HCT116 (cell line): ENCODE data around the gene ZNF516. TPM values are rescaled to one million over a fixed set of nuclear protein-coding genes. Genes with fewer than 3 reads are reported as not detected.

ENCODE experiments used
- ATAC-seq: fragments of 200-7000 bp; cut with Tn5 transposase; 2 replicates; pipeline ENCODE4 v1.9.1; 2020; ENCODE audit warnings: mild to moderate bottlenecking, moderate library complexity
- BruUV-seq: library from RNA; stranded (reverse); fragments of 400-500 nt; replicated peaks from 2 replicates; lab custom pipeline; 2021; lab: Mats Ljungman, UMichigan
- CTCF ChIA-PET: fragments of 300-600 bp; sonication (Branson Sonifier 250); formaldehyde crosslinking; loops from one replicate; lab custom pipeline; 2021; ENCODE audit warnings: antibody characterized with exemption; lab: Charles Lee
- POLR2A ChIA-PET: fragments of 300-600, 350-600 bp; sonication (Branson Sonifier 250); formaldehyde crosslinking; loops from one replicate; lab custom pipeline; 2021; ENCODE audit warnings: antibody characterized with exemption; lab: Charles Lee
- RAD21 ChIA-PET, 2 experiments: fragments of 300-600 bp; sonication (Branson Sonifier 250); formaldehyde crosslinking; loops; one replicate each; lab custom pipeline; 2023; ENCODE audit warnings: low total read pairs in 2 of 2; ENCODE audit not compliant: uncharacterized antibody in 2 of 2, unreplicated experiment in 2 of 2, low non-redundant PET in 1 of 2; lab: Charles Lee
- DNase-seq: peaks from one replicate; pipeline ENCODE4 v3.0.0-alpha.2; 2010; ENCODE audit warnings: low read depth, low spot score
- H2AFZ ChIP-seq: fragments of 200-600 bp; shearing (Covaris generic), sonication (generic); 2 replicates; pipeline ENCODE4 v1.6.1; 2017; ENCODE audit warnings: low read depth, mixed run types, mixed read lengths, antibody characterized with exemption, low read length; ENCODE audit not compliant: poor library complexity, severe bottlenecking
- H3K27ac ChIP-seq: 2 replicates; pipeline ENCODE4 v1.5.1; 2012; ENCODE audit warnings: low read depth, low read length
- H3K27me3 ChIP-seq: fragments of 200-600 bp; sonication (generic); 2 replicates; pipeline ENCODE4 v1.6.1; 2016; ENCODE audit warnings: mixed run types, low read length, mixed read lengths; ENCODE audit not compliant: insufficient read depth
- H3K36me3 ChIP-seq, 2 experiments: fragments of 200-500 bp in 1 of 2; fragments of 200-600 bp in 1 of 2; sonication (Bioruptor generic) in 1 of 2; sonication (generic) in 1 of 2; 2 replicates each; pipeline versions ENCODE4 v1.5.1 to v1.6.1; 2014 to 2016; ENCODE audit warnings: low read length in 2 of 2, inconsistent platforms in 1 of 2, mixed read lengths in 1 of 2, mixed run types in 1 of 2; ENCODE audit not compliant: insufficient read depth in 2 of 2, control insufficient read depth in 1 of 2
- H3K4me1 ChIP-seq, 2 experiments: fragments of 200-600 bp in 1 of 2; sonication (generic) in 1 of 2; 2 replicates each; pipeline versions ENCODE4 v1.5.1 to v1.6.1; 2012 to 2017; ENCODE audit warnings: low read length in 2 of 2, inconsistent platforms in 1 of 2, mild to moderate bottlenecking in 1 of 2, mixed read lengths in 1 of 2, mixed run types in 1 of 2, moderate library complexity in 1 of 2; ENCODE audit not compliant: insufficient read depth in 2 of 2, control insufficient read depth in 1 of 2
- H3K4me2 ChIP-seq: fragments of 200-600 bp; sonication (generic); 2 replicates; pipeline ENCODE4 v1.6.1; 2017; ENCODE audit warnings: mixed run types, low read length, mixed read lengths
- H3K4me3 ChIP-seq, 2 experiments: fragments of 200-600 bp in 1 of 2; sonication (generic) in 1 of 2; replicated peaks in 1 of 2; 2 replicates each; pipeline ENCODE4 v1.5.1; 2011 to 2016; ENCODE audit warnings: low read length in 2 of 2, control low read depth in 1 of 2, low read depth in 1 of 2, mild to moderate bottlenecking in 1 of 2, mixed read lengths in 1 of 2, mixed run types in 1 of 2
- H3K79me2 ChIP-seq: fragments of 200-600 bp; sonication (generic); 2 replicates; pipeline ENCODE4 v1.6.1; 2017; ENCODE audit warnings: mild to moderate bottlenecking, mixed run types, low read length, moderate library complexity, mixed read lengths; ENCODE audit not compliant: insufficient read depth
- H3K9ac ChIP-seq: fragments of 200-600 bp; sonication (generic); 2 replicates; pipeline ENCODE4 v1.6.1; 2016; ENCODE audit warnings: low read length, mixed read lengths
- H3K9me2 ChIP-seq: fragments of 200-600 bp; sonication (generic), shearing (Covaris generic); 2 replicates; pipeline ENCODE4 v1.6.1; 2017; ENCODE audit warnings: mixed run types, mild to moderate bottlenecking, moderate library complexity; ENCODE audit not compliant: insufficient read depth
- H3K9me3 ChIP-seq, 2 experiments: fragments of 200-500 bp in 1 of 2; fragments of 200-600 bp in 1 of 2; sonication (Bioruptor generic) in 1 of 2; sonication (generic) in 1 of 2; 2 replicates each; pipeline ENCODE4 v1.6.1; 2014 to 2017; ENCODE audit warnings: low read length in 2 of 2, mixed read lengths in 2 of 2, inconsistent platforms in 1 of 2, low read depth in 1 of 2, mild to moderate bottlenecking in 1 of 2, mixed run types in 1 of 2, moderate library complexity in 1 of 2; ENCODE audit not compliant: control insufficient read depth in 1 of 2, insufficient read depth in 1 of 2
- H4K20me1 ChIP-seq: fragments of 200-600 bp; sonication (generic), shearing (Covaris generic); 2 replicates; pipeline ENCODE4 v1.6.1; 2017; ENCODE audit warnings: mixed run types, mild to moderate bottlenecking, moderate library complexity; ENCODE audit not compliant: insufficient read depth
- CEBPB ChIP-seq: IDR thresholded peaks from 2 replicates; pipeline ENCODE4 v1.6.1; 2012; ENCODE audit warnings: low read depth
- EGR1 ChIP-seq: IDR thresholded peaks from 2 replicates; pipeline ENCODE4 v1.6.1; 2012; ENCODE audit warnings: low read depth
- ELF1 ChIP-seq: IDR thresholded peaks from 2 replicates; pipeline ENCODE4 v1.6.1; 2012; ENCODE audit warnings: low read depth, borderline replicate concordance
- EZH2 ChIP-seq: fragments of 200-600 bp; sonication (generic); IDR thresholded peaks from 2 replicates; pipeline ENCODE4 v1.6.1; 2017; ENCODE audit warnings: antibody characterized with exemption, mixed run types
- EZH2phosphoT487 ChIP-seq: fragments of 200-600 bp; IDR thresholded peaks from 2 replicates; pipeline ENCODE4 v1.6.1; 2018; ENCODE audit warnings: antibody characterized with exemption, borderline replicate concordance
- FOSL1 ChIP-seq: IDR thresholded peaks from 2 replicates; pipeline ENCODE4 v1.6.1; 2012; ENCODE audit warnings: low read depth
- JUND ChIP-seq: IDR thresholded peaks from 2 replicates; pipeline ENCODE4 v1.6.1; 2012
- POLR2A ChIP-seq: IDR thresholded peaks from 2 replicates; pipeline ENCODE4 v1.7.0; 2011; ENCODE audit warnings: borderline replicate concordance; ENCODE audit not compliant: insufficient read depth, insufficient read length; ENCODE audit errors: extremely low read depth
- RAD21 ChIP-seq: IDR thresholded peaks from 2 replicates; pipeline ENCODE4 v1.6.1; 2012; ENCODE audit warnings: low read depth, mild to moderate bottlenecking
- SIN3A ChIP-seq: IDR thresholded peaks from 2 replicates; pipeline ENCODE4 v1.6.1; 2012; ENCODE audit warnings: low read depth
- SRF ChIP-seq: IDR thresholded peaks from 2 replicates; pipeline ENCODE4 v1.6.1; 2012; ENCODE audit warnings: low read depth
- TCF7L2 ChIP-seq: IDR thresholded peaks from 2 replicates; pipeline ENCODE4 v1.7.0; 2011; ENCODE audit warnings: borderline replicate concordance, inconsistent platforms; ENCODE audit not compliant: insufficient read depth, insufficient read length; ENCODE audit errors: extremely low read depth
- YY1 ChIP-seq: IDR thresholded peaks from 2 replicates; pipeline ENCODE4 v1.6.1; 2011; ENCODE audit warnings: low read length, low read depth, moderate library complexity, mild to moderate bottlenecking; ENCODE audit not compliant: insufficient replicate concordance; ENCODE audit errors: extremely low read depth
- ZFX ChIP-seq: fragments of 450-650 bp; IDR thresholded peaks from 2 replicates; pipeline ENCODE4 v1.6.1; 2017
- ZNF274 ChIP-seq: fragments of 200-500 bp; sonication (Bioruptor generic); IDR thresholded peaks from 2 replicates; pipeline ENCODE4 v1.6.1; 2014; ENCODE audit warnings: mild to moderate bottlenecking, low read depth, low read length, inconsistent platforms
- intact Hi-C: fragments of 100-400 bp; cut with micrococcal nuclease; formaldehyde crosslinking; loops from 2 replicates; pipeline ENCODE4 v1.10.0; 2022
- total RNA-seq: library from RNA; stranded (reverse); gene quantifications from one replicate; pipeline ENCODE4 v1.2.1, GENCODE V29; 2021; ENCODE audit not compliant: unreplicated experiment
- TF ChIP-seq, protein P1 (sequence below): IDR thresholded peaks from 2 replicates; pipeline ENCODE4 v1.6.1; 2012
- TF ChIP-seq, protein P2 (sequence below), 3 experiments: fragments of 200-600 bp in 1 of 3; sonication (generic) in 1 of 3; IDR thresholded peaks in 2 of 3; conservative IDR thresholded peaks in 1 of 3; 2 replicates each; pipeline ENCODE4 v1.5.1; 2012 to 2017; ENCODE audit warnings: low read depth in 2 of 3, low read length in 2 of 3, antibody characterized with exemption in 1 of 3, borderline replicate concordance in 1 of 3, control low read depth in 1 of 3, mild to moderate bottlenecking in 1 of 3, mixed read lengths in 1 of 3, mixed run types in 1 of 3, moderate library complexity in 1 of 3; ENCODE audit not compliant: insufficient read depth in 1 of 3

Gene ZNF516
- total RNA-seq, 1 experiment from 2014 or later: 32.0 TPM

DNA sequence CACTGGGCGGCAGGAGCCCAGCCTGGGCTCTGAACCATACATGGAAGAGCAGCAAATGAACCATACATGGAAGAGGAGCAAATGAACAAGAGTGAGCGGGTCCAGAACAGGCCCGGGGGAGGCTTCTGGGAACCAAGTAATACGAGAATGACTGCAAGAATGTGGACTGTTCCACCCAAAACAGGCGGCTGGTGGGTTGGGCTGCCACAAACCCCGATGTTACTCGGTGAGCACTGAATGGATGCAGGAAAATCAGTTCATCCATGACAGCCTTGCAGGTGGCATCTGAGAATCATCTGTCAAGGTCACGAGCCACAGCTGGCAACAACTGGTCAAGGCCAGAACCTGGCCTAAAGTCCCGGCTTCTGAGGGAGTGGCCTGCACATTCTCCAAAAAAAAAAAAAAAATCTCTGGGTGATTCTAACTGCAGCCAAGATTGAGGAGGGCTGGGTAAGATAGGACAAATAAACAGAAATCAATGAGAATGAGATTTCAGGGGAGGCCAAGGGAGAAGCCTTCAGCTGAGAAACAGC lies 106.1 kb downstream of the ZNF516 start:
- POLR2A ChIA-PET: no interaction called here
- RAD21 ChIA-PET: interaction anchor here in 1 of 2 experiments (0.7 kb wide), 1 partner anchor 294 kb away, joined by 3 read pairs; no protein-coding TSS in a partner anchor
- DNase-seq (no peak), ATAC-seq (no peak)
- Histone ChIP-seq H3K27me3 (no peaks in the 10 kb centered on the region), H3K4me3 (no peak overlapping the region), H3K36me3 (no peaks in the 10 kb centered on the region), H3K4me1 (no peaks in the 10 kb centered on the region), H4K20me1 (no peaks in the 10 kb centered on the region), H3K27ac (no peak overlapping the region), H3K9me2 (no peaks in the 10 kb centered on the region), H3K79me2 (0 out of 2 replicates have a peak, but pooled peaks cover 4% of the 10 kb centered on the region), H2AFZ (no peak overlapping the region), H3K9me3 (no peaks in the 10 kb centered on the region), H3K4me2 (no peak overlapping the region), H3K9ac (no peak overlapping the region)
- no TSS peak for BruUV-seq
- CTCF ChIA-PET: no interaction called here
- intact Hi-C loops: no loop called here
- TF ChIP-seq JUND: no peak
- no peak for TF ChIP-seq FOSL1
- TF ChIP-seq EZH2: no peak

DNA sequence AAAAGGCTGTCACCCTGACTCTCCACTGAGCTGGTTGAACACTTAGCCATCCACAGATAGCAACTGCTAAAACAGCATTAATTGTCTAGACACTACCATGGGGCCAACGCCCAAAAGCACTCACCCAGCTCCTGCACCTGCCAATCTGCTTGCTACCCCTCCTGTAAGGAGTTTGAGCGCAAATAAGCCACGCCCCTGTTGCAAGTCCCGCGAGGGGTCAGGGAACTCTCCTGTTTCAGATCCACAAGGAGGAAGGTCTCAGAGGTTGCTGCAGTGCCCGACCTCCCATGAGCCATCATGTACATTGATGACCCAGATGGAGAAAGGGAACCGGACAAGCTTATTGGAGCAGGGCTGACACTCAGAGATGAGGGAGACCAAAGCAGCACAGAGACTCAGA lies 106.8 kb downstream of the ZNF516 start:
- DNase-seq (no peak), ATAC-seq (no peak)
- Histone ChIP-seq H3K4me3 (no peak overlapping the region), H3K9ac (no peak overlapping the region), H3K36me3 (no peaks in the 10 kb centered on the region), H3K9me3 (no peaks in the 10 kb centered on the region), H3K4me1 (no peaks in the 10 kb centered on the region), H3K27me3 (no peaks in the 10 kb centered on the region), H3K27ac (no peak overlapping the region), H2AFZ (no peak overlapping the region), H3K9me2 (no peaks in the 10 kb centered on the region), H3K79me2 (0 out of 2 replicates have a peak, but pooled peaks cover 4% of the 10 kb centered on the region), H4K20me1 (no peaks in the 10 kb centered on the region), H3K4me2 (no peak overlapping the region)
- ChIA-PET POLR2A (no interaction called here), RAD21 (no interaction called here), CTCF (no interaction called here)
- no TSS peak for BruUV-seq
- TF ChIP-seq, protein P1, sequence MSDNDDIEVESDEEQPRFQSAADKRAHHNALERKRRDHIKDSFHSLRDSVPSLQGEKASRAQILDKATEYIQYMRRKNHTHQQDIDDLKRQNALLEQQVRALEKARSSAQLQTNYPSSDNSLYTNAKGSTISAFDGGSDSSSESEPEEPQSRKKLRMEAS: no peak
- TF ChIP-seq POLR2A: no peak
- TF ChIP-seq EGR1: no peak
- TF ChIP-seq SIN3A: no peak
- TF ChIP-seq ZFX: no peak
- no peak for TF ChIP-seq YY1
- no peak for TF ChIP-seq RAD21
- no peak for TF ChIP-seq FOSL1
- TF ChIP-seq TCF7L2: no peak
- TF ChIP-seq ZNF274: no peak
- TF ChIP-seq, protein P2, sequence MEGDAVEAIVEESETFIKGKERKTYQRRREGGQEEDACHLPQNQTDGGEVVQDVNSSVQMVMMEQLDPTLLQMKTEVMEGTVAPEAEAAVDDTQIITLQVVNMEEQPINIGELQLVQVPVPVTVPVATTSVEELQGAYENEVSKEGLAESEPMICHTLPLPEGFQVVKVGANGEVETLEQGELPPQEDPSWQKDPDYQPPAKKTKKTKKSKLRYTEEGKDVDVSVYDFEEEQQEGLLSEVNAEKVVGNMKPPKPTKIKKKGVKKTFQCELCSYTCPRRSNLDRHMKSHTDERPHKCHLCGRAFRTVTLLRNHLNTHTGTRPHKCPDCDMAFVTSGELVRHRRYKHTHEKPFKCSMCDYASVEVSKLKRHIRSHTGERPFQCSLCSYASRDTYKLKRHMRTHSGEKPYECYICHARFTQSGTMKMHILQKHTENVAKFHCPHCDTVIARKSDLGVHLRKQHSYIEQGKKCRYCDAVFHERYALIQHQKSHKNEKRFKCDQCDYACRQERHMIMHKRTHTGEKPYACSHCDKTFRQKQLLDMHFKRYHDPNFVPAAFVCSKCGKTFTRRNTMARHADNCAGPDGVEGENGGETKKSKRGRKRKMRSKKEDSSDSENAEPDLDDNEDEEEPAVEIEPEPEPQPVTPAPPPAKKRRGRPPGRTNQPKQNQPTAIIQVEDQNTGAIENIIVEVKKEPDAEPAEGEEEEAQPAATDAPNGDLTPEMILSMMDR (IDR thresholded peaks at IDR 0.05 in 2 of 3, conservative IDR thresholded peaks at IDR 0.05 in 1 of 3; ENCODE audit: borderline replicate concordance in 1 of 3, insufficient read depth in 1 of 3, low read depth in 2 of 3, low read length in 2 of 3): no peak
- no peak for TF ChIP-seq ELF1
- TF ChIP-seq CEBPB: no peak
- TF ChIP-seq JUND: no peak
- TF ChIP-seq EZH2phosphoT487: no peak
- TF ChIP-seq SRF: no peak
- intact Hi-C loops: no loop called here
